Right atrium auricular region (tissue), 2 donors: Measurements from ENCODE around the gene HS6ST2. TPM values are rescaled to one million over a fixed set of nuclear protein-coding genes. Genes with fewer than 3 reads are reported as not detected.

Experiments
- DNase-seq: peaks from one replicate; pipeline ENCODE4 v3.0.0-alpha.2; 2019; ENCODE audit warnings: low spot score
- H3K27ac ChIP-seq, 2 donors: fragments of 200-600 bp; sonication (generic); 1 replicate in 1 of 2; 2 replicates in 1 of 2; pipeline ENCODE4 v1.5.1; 2016 to 2019
- H3K27me3 ChIP-seq, 2 donors: fragments of 200-600 bp; sonication (generic); one replicate each; pipeline versions ENCODE4 v1.5.1 to v1.6.0; 2017 to 2019
- H3K36me3 ChIP-seq: fragments of 200-600 bp; sonication (generic); one replicate; pipeline ENCODE4 v1.5.1; 2016
- H3K4me1 ChIP-seq, 2 donors: fragments of 200-600 bp; sonication (generic); one replicate each; pipeline versions ENCODE4 v1.5.1 to v1.6.0; 2017 to 2019
- H3K4me3 ChIP-seq, 2 donors: fragments of 200-600 bp; sonication (generic); 1 replicate in 1 of 2; 2 replicates in 1 of 2; pipeline ENCODE4 v1.5.1; 2017 to 2019; ENCODE audit warnings: mild to moderate bottlenecking in 1 of 2, moderate library complexity in 1 of 2
- H3K9me3 ChIP-seq, 2 donors: fragments of 200-600 bp; sonication (generic); one replicate each; pipeline ENCODE4 v1.5.1; 2019
- CTCF ChIP-seq, 2 donors: fragments of 200-600 bp; sonication (generic); IDR thresholded peaks; one replicate each; pipeline ENCODE4 v1.5.1; 2019; ENCODE audit warnings: antibody characterized with exemption in 2 of 2
- total RNA-seq, 2 donors: library from RNA; depleted of rRNA; stranded (reverse); fragments of >200 nt; gene quantifications; one replicate each; pipeline ENCODE4 v1.1.0, GENCODE V29; 2016

Gene HS6ST2
- total RNA-seq, 2 donors from 2014 or later: 0.26 to 0.39 TPM

DNA sequence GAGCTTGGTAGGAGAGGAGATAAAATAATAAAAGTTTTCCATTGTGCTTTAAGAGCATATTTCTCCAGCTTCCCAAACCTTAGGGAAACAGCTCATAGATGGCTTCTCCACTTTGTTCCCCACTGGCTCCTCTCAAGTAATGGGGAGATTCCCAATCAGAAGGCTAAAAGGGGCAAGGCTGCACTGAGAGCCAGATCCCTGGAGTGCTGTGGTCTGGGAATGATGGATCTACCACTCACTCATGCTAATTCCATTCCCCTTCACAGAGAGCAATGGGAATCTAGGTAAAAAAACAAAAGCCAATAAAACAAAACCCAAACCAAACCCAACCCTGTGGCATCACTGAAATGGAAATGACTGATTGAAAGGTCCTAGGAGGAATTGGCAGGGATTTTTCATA, 249.9 kb downstream of the HS6ST2 start:
- no peaks in the 10 kb centered on the region for H3K27me3 ChIP-seq
- no peak for TF ChIP-seq CTCF (IDR thresholded peaks at IDR 0.05)
- no peaks in the 10 kb centered on the region for H3K9me3 ChIP-seq
- no peaks in the 10 kb centered on the region for H3K36me3 ChIP-seq
- no peak for DNase-seq
- H3K4me1 ChIP-seq: no peaks in the 10 kb centered on the region
- H3K27ac ChIP-seq: no peak overlapping the region
- no peak overlapping the region for H3K4me3 ChIP-seq

DNA sequence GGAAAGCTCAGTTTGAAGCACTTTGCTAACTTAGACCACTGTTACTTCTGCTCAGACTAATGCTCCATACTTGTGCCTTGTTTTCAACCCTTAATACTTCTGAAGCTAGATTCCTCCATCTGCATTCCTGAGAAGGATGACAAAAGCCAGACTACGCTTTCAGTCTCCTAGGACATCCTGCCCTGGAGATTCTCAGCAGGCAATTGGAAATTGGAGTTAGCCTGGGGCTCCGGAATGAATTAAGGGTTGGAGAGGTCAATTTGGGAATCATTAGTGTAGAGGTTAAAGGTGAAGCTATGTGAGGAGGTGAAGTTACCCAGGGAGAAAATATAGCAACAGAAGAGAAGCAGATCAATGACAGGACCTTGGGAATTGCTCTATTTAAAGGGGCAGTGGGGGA, 253.7 kb downstream of the HS6ST2 start:
- no peak for TF ChIP-seq CTCF (IDR thresholded peaks at IDR 0.05)
- Histone ChIP-seq H3K27ac (no peak overlapping the region), H3K4me1 (no peaks in the 10 kb centered on the region), H3K4me3 (no peak overlapping the region), H3K27me3 (no peaks in the 10 kb centered on the region), H3K9me3 (no peaks in the 10 kb centered on the region), H3K36me3 (no peaks in the 10 kb centered on the region)
- DNase-seq: no peak

DNA sequence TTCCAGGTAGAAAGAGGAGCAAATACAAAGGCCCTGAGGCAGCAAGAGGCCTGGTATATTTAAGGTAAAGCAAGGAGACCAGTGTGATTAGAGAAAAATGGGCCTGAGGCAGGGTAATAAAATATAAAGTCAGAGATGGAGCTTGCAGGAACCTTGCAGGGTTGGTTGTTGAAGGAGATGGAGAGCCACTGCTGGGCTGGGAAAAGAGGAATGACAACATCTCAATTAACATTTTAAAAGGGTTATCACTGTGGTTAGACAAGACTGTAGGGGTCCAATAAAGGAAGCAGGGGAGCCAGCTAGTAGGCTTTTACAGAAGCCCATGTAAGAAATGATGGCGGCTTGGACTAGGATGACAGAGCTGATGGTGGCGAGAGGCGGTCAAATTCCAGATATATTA, 264.0 kb downstream of the HS6ST2 start:
- H3K27me3 ChIP-seq: no peaks in the 10 kb centered on the region
- DNase-seq: no peak
- no peak overlapping the region for H3K27ac ChIP-seq
- no peak overlapping the region for H3K4me3 ChIP-seq
- TF ChIP-seq CTCF (IDR thresholded peaks at IDR 0.05): no peak
- H3K9me3 ChIP-seq: no peaks in the 10 kb centered on the region
- H3K36me3 ChIP-seq: no peaks in the 10 kb centered on the region
- no peaks in the 10 kb centered on the region for H3K4me1 ChIP-seq

DNA sequence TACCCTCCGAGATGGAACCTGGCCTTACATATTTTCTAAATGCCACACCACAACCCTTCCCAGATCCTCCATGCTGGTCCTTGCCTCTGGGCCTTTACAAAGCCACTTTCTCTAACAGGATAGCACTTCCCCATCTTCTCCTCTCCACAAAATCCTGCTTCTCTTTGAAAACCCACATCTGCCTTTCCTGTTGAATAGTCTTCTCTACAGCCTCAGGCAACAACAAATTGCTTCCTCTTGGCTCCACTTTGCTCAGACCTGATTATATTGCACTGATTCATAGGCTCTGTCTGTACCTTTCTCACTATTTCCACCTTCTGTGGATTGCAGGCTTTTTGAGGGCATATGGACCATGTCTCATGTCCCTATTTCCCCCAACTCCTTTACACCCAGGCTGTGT, 265.9 kb downstream of the HS6ST2 start:
- Histone ChIP-seq H3K4me1 (no peaks in the 10 kb centered on the region), H3K27me3 (no peaks in the 10 kb centered on the region)
- no peak for TF ChIP-seq CTCF (IDR thresholded peaks at IDR 0.05)

GRCh38 chrX:132692066-132692465, 266.4 kb downstream of the HS6ST2 start:
- Histone ChIP-seq H3K36me3 (no peaks in the 10 kb centered on the region), H3K27ac (no peak overlapping the region), H3K27me3 (no peaks in the 10 kb centered on the region), H3K4me1 (no peaks in the 10 kb centered on the region), H3K9me3 (no peaks in the 10 kb centered on the region), H3K4me3 (no peak overlapping the region)
- DNase-seq: peak; percentile 60
- no peak for TF ChIP-seq CTCF (IDR thresholded peaks at IDR 0.05)

More for the DNA sequence above, 265.9 kb downstream of the HS6ST2 start:
- Histone ChIP-seq H3K4me3 (no peak overlapping the region), H3K27ac (no peak overlapping the region), H3K36me3 (no peaks in the 10 kb centered on the region), H3K9me3 (no peaks in the 10 kb centered on the region)
- DNase-seq: no peak
